Testis (tissue), 2 donors: ENCODE measurements around the gene ABCC3.

Experiments used
- POLR2A ChIP-seq: fragments of 450-650 bp; IDR thresholded peaks from one replicate; pipeline ENCODE4 v1.6.1; 2017; ENCODE audit warnings: antibody characterized with exemption, mild to moderate bottlenecking, moderate library complexity
- TF ChIP-seq, protein P1 (sequence below), 3 experiments: fragments of 450-650 bp in 2 of 3; fragments of 200-600 bp in 1 of 3; sonication (generic) in 1 of 3; IDR thresholded peaks; one replicate each; pipeline ENCODE4 v1.5.1; 2016 to 2019; ENCODE audit warnings: antibody characterized with exemption in 3 of 3, mild to moderate bottlenecking in 2 of 3, moderate library complexity in 1 of 3

DNA sequence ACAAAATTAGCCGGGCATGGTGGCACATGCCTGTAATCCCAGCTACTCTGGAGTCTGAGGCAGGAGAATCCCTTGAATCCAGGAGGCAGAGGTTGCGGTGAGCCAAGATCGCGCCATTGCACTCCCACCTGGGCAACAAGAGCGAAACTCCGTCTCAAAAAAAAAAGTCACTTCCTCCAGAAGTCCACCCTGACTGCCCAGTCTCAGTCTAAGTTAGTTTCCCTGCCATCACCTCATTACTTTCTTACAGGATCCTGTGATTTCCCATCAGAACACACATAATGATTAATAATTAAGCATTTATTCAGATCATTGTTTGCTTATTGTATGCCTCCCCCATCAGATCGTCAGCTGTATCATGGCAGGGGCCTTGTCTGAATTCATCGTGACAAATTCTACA is 31.6 kb downstream of the ABCC3 start:
- no peak for TF ChIP-seq POLR2A
- TF ChIP-seq, protein P1, sequence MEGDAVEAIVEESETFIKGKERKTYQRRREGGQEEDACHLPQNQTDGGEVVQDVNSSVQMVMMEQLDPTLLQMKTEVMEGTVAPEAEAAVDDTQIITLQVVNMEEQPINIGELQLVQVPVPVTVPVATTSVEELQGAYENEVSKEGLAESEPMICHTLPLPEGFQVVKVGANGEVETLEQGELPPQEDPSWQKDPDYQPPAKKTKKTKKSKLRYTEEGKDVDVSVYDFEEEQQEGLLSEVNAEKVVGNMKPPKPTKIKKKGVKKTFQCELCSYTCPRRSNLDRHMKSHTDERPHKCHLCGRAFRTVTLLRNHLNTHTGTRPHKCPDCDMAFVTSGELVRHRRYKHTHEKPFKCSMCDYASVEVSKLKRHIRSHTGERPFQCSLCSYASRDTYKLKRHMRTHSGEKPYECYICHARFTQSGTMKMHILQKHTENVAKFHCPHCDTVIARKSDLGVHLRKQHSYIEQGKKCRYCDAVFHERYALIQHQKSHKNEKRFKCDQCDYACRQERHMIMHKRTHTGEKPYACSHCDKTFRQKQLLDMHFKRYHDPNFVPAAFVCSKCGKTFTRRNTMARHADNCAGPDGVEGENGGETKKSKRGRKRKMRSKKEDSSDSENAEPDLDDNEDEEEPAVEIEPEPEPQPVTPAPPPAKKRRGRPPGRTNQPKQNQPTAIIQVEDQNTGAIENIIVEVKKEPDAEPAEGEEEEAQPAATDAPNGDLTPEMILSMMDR (IDR thresholded peaks at IDR 0.05): no peak
